ENCODE measurements around the gene MRPS11.
"Not testable (repeated sequence)": the region's sequence is repeated elsewhere in the genome, so short reads cannot be mapped to it uniquely, and the experiment has no call there.

MRPS11 gene

DNA sequence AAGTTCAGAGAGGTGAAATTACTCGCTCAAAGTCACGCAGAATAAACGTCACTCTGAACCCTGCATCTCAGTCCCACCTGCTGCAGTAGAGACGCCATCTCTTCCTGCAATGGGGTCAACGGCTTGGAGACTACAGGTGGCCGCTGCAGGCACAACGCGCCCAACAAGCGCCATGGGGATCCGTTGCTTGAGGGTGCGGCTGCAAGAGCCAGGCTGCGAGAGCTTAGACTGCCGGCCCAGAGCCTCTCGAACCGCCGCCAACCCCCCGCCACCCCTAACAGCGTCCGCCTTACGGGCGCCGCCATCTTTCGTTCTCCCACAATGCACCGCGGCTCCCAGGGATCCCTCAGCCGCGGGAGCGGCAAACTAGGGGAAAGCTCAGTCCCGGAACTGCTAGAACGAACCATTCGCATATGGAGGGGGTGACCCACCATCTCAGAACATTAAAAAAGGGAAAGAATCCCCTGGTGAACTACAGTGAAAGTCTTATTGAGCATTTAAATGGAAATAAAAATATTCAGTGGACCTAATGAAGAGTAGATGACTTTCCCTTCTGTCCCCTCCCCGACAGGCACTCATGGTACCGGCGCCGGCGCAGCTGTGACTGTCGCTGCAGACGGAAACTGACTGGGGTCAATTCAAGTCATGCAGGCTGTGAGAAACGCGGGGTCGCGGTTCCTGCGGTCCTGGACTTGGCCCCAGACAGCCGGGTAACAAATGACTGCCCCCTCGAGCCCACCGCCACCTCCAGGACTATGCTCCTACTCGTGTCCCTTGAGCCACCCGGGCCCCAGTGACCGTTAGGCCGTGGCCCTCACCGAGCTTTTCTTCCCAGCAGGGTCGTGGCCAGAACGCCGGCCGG lies at the start of gene MRPS11, which contains the start of gene MRPL46:
TSS of gene MRPS11 (plus strand) at position 636 of the 862 bp plus-strand sequence. CDS start at position 646, 10 bp downstream.
TSS of gene MRPL46 (minus strand) at position 316 of the 862 bp plus-strand sequence. CDS start at position 305, 11 bp downstream.
- peak; percentile 78 to 84 for DNase-seq (ENCODE audit: extremely low read depth in 1 of 2, low read depth in 1 of 2)

DNA sequence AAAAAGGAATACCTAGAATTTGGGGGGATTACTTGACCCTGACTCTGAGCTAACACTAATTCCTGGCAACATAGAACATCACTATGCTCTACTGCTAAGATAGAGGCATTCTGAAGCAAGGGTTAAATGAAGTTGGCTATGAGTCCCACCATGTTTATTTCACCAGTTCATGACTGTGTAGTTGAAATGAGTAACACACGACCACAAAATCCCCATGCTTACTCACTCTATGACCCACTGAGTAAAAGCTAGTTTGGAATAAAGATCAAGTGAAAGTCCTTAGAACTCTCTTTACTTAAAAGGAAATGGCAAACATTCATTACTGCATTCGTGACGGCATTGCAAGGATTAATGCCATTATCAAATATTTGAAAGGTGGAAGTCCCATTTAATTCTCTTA lies 47.7 kb upstream of the MRPS11 start:
- no peak for DNase-seq (ENCODE audit: extremely low read depth in 1 of 2, low read depth in 1 of 2)

DNA sequence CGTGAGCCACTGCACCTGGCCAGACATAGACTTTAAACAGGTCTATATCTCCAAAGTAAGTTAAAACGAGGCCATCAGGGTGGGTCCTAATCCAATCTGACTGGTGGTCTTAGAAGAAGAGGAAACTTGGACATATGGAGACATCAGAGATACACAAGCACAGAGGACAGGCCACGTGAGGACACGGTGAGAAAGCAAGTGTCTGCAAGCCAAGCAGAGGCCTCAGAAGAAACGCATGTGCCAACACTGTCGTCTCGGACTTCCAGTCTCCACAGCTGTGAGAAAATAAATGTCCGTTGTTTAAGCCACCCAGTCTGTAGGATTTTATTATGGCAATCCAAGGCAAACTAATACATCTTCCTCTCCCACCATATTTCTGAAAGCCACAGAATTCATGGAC lies 44.2 kb upstream of the MRPS11 start:
- DNase-seq (ENCODE audit: extremely low read depth in 1 of 2, low read depth in 1 of 2) = no peak

DNA sequence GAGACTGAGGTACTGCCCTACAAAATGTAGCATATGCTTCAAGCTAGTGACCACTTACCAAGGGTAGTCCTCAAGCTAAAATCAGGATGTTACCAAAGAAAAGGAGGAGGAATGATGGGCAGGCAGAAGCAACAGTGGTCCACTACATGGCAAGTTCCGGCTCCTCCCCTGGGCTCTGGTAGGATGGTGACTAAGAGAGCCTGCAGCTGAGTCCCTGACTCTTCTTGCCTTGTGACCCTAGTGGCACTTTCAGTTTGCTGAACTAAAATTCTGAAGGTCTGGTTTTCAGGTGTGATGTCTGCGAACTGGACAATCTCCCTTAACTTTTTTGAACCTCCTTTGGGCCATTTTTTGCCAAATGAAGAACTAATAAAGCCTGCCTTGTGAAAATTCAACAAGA lies 41.2 kb upstream of the MRPS11 start:
- no peak for DNase-seq (ENCODE audit: extremely low read depth in 1 of 2, low read depth in 1 of 2)

DNA sequence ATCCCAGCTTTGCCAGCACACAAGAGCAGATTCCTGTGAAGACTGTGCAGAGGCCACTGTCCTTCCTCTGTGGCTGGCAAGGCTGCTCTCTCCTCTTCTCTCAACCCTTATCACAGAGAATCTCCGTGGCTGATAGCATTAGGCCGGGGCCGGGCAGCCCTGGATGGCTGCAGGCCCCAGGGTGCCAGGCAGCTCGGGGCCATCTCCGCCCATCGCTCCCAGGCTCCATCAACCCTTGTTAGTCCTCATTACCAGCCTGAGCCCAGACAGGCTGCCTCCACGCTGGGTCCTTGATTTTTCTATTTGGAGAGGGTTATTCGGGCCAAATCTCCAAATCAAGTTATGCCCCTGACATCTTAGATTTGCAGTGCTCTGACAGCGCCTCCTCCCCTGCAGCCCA lies 39.5 kb upstream of the MRPS11 start:
- DNase-seq (ENCODE audit: extremely low read depth in 1 of 2, low read depth in 1 of 2) = no peak

DNA sequence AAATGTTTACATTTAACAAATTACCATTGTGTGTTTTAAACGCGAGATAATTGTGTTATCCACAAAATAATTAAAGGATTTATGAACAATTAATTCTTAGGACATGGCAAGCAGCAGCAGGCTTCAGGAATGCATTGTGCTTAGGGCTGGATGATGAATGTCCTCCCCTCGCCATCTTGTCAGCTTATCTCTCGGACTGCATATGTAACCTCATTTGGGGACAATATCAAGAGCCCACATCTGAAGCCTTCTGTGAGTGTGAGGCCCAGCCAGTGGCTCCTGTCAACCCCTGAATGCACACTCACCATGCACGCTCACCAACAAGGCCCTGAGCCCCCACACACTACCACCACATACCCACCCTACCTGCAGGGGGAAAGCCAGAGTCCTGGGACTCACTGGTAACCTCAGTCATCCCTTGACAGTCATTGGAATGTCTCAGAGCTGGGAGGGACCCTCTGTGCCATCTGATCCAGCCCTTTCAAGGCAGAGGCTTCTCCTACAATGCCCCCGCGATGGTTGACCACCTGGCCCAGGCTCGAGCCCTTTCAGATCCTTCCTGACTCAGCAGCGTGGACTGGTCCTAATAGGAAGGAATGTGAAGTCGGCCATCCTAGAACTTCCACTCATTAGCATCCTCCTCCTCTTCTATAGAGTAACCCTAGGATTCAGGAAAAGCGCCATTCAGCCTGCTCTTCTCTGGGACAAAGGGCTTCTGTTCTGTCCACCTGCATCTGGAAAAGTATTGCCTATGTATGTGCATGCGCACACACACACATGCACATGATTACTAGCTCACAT lies 38.5 kb upstream of the MRPS11 start:
- no peak for DNase-seq (ENCODE audit: extremely low read depth in 1 of 2, low read depth in 1 of 2)

DNA sequence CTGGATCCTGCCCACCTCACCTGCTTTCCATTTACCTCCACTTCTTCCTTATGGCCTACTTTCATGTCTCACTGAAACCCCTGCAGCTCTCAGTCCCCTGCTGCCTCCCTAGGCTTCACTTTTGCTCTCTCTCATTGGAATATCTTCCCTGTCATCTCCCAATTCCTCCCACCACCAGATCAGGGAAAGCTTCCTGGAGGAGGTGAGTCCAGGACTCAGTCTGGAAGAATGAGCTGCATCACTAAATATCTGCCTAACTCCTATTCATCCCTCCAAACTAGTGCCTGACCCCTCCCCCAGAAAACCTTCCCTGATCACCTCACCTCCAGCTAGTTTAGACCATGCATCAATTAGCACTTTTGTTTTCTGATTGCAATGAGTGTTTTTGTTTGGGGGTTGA lies 37.5 kb upstream of the MRPS11 start:
- DNase-seq (ENCODE audit: extremely low read depth in 1 of 2, low read depth in 1 of 2) = no peak

DNA sequence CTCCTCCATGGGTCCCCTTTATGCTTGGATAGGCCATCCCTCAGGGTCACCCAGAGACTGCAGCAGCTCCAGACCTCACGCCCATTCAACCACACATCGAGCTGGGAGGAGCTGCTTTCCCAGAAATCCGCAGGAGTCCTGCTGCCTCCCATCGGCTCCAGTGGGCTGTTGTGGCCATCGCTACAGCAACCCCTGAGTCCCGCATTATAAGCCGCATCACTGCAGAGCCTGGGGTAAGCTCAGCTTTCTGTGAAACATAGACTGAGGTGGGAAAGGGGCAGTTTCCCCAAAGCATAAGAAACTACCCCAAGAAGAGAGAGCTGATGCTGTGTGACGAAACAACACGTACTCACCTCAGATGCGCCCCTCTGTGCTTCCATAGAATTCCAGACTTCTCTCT lies 36.1 kb upstream of the MRPS11 start:
- no peak for DNase-seq (ENCODE audit: extremely low read depth in 1 of 2, low read depth in 1 of 2)

DNA sequence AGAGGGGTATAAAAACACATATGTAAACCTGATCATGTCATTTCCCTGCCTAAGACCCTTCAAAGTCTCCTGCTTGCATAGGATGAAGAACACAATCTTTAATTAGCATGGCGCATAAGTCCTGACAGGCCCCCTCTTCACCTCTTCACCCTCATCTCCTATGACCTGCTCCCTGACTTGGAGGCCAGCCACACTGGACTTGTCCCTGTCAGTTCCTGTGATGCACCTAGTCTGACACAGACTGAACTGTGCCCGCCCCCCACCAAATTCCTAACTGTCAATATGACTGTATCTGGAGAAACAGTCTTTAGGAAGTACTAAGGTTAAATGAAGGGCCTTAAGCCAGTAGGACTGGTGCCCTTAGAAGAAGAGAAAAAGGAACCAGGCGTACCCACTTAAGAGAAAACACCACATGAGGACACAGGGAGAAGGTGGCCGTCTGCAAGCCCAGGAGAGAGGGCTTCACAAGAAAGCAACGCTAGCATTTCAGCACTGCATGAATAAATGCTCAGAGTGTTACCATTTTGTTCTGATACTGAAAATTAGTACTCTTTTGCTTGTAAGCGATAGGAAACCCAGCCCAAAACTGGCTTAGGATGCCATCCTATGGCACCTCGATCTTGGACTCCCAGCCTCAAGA lies 34.3 kb upstream of the MRPS11 start:
- no peak for DNase-seq (ENCODE audit: extremely low read depth in 1 of 2, low read depth in 1 of 2)

DNA sequence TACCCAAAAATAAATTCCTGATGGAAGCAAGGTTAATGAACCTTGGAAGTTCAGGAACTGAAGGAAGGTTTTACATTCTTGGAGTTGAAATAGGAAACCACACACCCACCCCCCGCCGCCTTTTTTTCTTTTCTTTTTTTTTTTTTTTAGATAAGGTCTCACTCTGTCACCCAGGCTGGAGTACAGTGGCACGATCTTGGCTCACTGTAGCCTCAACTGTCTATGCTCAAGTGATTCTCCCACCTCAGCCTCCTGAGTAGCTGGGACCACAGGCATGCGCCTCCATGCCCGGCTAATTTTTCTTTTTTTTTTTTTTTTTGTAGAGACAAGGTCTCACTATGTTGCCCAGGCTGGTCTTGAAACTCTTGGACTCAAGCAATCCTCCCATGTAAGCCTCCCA lies 33.4 kb upstream of the MRPS11 start:
- DNase-seq (ENCODE audit: extremely low read depth in 1 of 2, low read depth in 1 of 2) = not testable (repeated sequence)

DNA sequence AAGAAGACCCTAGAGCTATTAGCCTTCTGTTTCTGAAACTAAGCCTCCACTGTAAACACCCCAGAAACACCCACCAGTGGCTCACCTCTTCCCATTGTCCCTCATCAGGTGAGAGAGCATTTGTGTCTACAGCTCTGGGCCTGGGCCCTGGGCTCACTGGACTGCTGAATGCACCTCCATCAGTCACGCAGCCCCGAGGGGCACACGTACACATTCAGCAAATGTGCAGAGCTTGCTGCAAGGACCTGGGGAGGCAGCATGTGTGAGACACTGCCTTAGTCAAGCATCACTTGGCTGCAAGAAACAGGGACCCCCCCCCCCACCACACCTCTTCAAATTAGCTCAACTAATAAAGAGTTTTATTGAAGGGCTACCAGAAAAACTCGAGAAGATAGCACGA lies 29.3 kb upstream of the MRPS11 start:
- DNase-seq (ENCODE audit: extremely low read depth in 1 of 2, low read depth in 1 of 2) = no peak

DNA sequence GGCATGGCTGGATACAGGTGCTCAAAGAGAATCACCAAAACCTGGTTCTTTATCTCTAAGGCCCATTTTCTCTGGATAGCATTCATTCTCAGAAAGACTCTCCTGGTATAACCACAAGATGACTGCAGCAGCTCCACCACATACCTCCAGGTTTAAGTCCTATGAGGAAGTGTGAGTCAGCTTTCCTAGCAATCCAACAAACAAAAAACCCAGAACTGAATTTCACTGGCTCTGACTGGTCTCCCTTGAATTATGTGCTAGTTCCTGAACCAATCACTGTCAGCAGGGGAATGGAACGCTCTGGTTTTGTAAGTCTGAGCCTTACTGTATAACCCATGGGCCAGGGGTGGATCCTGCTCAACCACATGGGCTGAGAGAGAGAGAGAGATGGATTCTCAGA lies 27.5 kb upstream of the MRPS11 start:
- DNase-seq (ENCODE audit: extremely low read depth in 1 of 2, low read depth in 1 of 2) = no peak

DNA sequence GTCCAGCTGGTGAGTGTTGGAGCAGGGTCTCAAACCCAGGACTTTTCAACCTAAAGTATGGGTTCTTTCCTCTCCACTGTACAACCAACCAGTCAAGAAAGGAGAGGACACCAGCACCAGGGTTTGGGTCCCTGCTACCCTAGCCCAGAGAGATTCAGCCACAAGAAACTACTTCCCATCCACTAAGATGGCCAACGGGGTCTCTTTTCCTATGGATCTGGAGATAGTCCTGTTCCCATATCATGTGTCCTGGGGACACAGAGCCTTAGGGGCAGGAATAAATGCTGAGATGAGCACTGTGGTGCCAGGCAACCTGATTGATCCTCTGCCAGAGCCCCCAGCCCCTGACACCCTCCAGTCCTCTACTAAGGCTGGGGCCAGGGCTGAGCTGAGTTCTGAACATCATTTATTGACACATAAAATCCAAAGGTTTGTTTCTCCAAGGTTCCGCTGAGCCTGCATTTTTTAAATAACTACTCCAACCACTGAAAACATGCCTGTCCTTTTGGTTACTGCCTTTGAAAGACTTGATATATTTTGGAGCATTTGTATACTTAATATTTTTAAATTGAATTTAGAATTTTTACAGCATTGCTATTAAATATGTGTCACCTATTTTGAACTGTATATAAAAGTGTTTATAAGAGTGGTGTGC lies 26.3 kb upstream of the MRPS11 start:
- no peak for DNase-seq (ENCODE audit: extremely low read depth in 1 of 2, low read depth in 1 of 2)

DNA sequence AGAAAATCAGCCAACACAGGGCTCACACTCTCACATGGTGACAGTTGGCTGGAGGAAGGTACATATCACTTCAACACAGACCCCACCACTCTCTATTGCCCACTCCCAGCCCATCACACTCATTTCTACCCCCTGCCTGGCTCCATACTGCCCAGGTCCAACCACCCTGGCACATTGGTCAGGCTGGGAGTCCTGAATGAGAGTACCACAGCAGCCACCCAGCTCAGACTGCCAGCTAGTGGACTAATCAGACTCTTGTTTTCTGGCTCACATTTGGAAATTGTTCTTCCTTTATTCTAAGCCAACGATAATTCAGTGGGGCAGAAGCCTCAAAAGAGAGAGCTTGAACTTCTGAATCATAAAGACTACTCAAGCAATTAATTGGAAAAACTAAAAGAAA lies 20.3 kb upstream of the MRPS11 start:
- DNase-seq (ENCODE audit: extremely low read depth in 1 of 2, low read depth in 1 of 2) = no peak

DNA sequence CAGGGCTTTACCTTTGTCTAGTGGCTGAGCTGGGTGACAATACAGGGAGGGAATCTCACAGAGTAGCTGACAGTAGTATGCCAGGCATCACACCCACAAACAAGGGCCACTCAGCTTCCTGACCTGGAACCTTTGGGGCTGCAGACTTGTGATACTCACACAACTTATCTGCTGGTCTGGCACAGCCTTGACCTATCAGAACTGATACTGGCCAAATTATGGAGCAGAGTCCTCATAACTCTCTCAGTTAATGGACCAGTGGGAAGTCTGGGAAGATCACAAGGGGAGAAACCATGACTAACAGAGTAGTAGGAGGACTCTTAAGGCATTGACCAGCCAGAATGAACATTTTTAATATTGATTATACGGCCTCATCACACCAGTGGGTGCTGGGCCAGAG lies 19.8 kb upstream of the MRPS11 start:
- no peak for DNase-seq (ENCODE audit: extremely low read depth in 1 of 2, low read depth in 1 of 2)

DNA sequence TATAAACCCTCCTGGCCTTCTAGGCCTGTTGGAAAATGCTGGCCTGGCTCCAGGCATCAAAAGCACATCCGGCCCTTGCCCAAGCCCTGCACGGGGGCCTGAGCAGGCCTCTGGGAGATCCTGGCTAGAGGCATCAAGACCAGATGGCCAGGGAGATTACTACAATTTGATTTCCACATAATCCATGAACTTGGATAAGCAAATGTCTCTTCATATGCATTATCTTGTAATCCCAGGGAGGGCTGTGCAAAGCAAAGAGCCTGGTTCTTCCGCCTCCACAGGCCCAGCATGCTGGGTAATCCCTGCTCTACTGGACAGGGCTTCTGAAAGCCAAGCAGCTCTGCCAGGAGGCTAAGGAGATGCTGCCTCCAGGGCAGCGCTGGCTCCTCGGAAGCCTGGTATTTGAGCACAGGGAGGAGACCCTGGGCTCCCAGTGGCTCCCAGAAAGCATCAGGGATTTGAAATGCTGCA lies 18.5 kb upstream of the MRPS11 start:
- no peak for DNase-seq (ENCODE audit: extremely low read depth in 1 of 2, low read depth in 1 of 2)

DNA sequence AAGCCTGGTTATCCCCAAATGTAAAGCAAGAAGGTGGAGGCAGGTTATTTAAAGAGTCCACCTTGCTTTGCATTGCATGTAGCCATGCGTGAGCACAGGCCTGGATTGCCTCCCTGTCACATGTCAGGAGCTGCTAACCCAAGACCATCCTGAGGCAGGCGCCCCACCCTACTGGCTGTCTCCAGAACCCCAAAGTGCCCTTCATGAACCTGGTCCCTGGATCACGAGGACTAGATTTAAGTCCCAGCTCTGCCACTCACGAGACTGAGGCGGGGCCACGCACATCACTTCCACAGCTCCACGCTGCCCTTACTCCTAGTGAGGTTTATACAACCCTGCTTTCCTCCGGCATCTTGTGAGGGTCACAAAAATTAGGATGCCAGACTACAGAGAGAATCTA lies 17.9 kb upstream of the MRPS11 start:
- DNase-seq (ENCODE audit: extremely low read depth in 1 of 2, low read depth in 1 of 2) = no peak

DNA sequence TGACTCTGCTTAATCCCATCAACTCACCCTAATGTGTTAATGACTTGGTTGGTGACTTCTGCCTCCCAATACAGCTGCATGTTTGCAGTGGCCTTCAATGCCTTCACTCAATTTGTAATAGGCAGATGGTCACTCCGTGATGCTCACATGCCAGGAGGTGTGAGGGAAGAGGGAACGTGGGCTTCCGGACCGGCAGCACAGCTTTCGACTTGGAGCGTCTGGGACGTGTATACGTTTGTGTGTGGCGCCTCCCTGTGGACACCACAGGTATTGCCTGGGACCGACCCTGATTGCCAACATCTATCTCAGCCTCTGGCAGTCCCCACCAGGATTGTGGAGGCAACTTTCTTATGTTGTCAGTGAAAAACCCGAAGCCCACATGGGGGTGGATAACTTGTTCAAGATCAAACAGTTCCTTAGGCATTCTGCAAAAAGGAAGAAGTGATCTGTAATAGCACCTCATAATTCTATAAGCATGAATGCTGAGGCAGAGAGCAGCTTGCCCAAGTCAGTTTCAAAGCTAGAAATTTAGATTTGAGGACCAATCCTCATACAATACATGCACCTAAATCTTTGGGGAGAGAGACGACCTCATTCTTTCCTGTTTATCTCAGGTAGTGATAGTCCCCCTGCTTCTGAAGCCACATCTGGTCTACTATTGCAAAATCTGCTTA lies 17.2 kb upstream of the MRPS11 start:
- peak in 1 of 2 donors; percentile 8 for DNase-seq (ENCODE audit: extremely low read depth in 1 of 2, low read depth in 1 of 2)

DNA sequence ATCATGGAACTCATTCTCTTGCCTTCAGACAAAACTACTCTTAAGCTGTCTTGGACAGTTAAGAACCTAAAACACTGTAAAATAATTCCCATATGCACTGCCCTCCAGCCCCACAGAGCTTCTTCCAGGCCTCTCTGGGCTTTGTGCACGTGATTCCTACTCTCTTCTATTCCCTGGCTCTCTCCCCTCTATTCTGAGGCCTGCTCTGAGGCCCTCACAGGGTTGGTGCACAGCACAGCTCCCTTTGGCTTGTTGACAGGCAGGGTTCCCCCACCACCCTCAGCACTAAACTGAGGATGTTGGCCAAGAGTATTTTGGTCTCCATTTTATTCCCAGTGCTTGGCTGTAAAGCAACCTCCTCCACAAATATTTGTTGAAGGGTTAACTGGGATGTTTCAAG lies 13.9 kb upstream of the MRPS11 start:
- DNase-seq (ENCODE audit: extremely low read depth in 1 of 2, low read depth in 1 of 2) = no peak

DNA sequence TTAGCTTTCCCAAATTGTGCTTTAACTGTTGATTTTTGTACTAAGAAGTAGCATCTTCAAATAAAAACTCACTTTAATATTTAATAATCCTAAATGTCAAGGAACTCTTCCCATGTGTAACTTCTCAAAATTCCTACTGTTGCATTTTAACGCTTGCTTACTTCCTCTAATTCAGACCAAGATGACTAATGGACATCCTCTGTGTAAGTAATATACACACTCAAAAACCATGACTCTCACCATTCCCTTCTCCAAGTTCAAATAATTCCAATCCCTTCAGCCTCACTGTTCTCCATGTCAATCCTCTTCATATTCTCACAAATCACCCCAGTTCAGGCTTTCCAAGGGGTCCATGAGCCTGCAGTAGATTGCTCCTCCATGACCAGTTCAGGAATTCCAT lies 13.3 kb upstream of the MRPS11 start:
- no peak for DNase-seq (ENCODE audit: extremely low read depth in 1 of 2, low read depth in 1 of 2)

Data from activated CD8-positive, alpha-beta memory T cell treated with anti-CD3 and anti-CD28 coated beads for 1 hour (primary cell).